GM10266 (cell line): Measurements from ENCODE around the gene MAPT.

Source experiments
- DNase-seq: peaks from one replicate; pipeline ENCODE4 v3.0.0; 2012; ENCODE audit errors: extremely low spot score
- TF ChIP-seq, protein P1 (sequence below): IDR thresholded peaks from 2 replicates; pipeline ENCODE4 v1.5.1; 2012; ENCODE audit warnings: mild to moderate bottlenecking, low read depth; ENCODE audit not compliant: control insufficient read depth, insufficient read depth; ENCODE audit errors: missing control alignments

MAPT gene

DNA sequence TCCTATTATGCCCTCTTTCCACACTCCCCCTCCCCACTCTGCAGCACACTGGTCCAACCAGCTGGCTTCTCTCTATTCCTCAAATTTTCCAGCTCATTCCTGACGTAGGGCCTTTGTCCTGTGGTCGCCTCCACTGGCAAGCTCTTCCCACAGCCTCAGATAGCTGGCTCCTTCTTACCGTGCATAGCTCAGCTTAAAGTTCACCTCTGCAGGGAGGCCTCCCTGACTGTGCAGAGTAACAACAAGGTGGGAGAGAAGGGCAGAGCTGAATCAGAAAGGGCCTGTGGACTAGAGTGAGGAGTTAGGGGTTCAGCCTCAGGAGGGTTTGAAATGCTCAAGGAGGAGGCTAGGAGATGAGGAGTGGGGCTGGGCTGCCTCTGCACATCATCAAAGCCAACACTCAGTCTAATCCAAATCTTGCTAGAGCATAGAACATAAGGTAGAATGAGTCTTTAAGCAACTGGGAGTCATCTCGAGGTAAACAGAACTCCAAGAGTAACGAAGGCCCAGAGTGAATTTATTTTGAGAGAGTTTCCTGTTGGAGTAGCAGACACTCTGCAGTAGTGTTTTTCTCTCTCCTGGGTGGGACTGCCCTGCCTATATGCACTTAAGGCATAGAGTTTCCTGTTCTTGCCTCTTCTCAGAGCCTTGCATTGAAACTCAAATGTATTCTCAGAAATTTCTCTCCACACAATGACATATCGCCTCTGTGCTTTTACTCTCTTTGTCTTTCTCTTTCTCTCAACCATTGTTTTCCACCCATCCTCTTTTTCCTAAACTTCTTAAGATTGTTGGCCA lies 30.3 kb upstream of the MAPT start:
- TF ChIP-seq, protein P1, sequence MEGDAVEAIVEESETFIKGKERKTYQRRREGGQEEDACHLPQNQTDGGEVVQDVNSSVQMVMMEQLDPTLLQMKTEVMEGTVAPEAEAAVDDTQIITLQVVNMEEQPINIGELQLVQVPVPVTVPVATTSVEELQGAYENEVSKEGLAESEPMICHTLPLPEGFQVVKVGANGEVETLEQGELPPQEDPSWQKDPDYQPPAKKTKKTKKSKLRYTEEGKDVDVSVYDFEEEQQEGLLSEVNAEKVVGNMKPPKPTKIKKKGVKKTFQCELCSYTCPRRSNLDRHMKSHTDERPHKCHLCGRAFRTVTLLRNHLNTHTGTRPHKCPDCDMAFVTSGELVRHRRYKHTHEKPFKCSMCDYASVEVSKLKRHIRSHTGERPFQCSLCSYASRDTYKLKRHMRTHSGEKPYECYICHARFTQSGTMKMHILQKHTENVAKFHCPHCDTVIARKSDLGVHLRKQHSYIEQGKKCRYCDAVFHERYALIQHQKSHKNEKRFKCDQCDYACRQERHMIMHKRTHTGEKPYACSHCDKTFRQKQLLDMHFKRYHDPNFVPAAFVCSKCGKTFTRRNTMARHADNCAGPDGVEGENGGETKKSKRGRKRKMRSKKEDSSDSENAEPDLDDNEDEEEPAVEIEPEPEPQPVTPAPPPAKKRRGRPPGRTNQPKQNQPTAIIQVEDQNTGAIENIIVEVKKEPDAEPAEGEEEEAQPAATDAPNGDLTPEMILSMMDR = no peak
- no peak for DNase-seq

DNA sequence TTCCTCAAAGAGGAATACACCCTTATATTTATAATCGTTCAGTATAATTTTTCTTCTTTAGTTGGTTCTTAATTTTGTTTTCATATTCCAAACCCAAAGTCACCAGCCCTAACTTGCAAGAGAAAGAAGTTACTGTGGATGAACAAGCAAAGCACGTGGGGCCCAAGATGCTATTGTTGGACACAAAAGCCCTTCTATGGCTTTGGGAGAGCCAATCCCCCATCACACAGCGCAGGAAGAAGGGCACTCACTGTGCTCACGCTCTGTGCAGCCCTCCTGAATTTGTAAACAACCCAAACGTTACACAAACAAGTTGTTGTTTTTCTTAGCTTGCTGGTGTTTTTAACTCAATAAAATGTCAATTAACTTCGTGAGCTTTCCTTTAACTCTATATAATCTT lies 27.2 kb upstream of the MAPT start:
- DNase-seq = no peak
- TF ChIP-seq, protein P1 = no peak

DNA sequence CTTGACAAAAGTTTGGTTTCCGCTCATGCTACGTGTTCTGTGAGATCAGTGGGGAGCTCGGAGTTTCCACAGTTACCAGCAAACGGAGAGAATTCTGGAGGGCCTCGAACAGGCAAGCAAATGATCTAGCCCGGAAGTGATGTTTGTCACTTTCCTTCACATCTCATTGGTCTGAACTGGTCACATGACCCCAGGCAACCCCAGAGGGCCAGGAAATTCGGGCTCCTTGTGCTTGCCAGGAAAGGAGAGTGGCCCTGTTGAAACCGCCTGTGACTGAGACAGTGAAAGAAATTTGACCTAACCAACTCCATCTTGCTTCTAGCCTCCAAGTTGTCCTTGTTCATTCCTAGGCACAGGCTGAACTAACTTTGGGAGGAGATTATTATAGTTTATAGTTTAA lies 26.7 kb upstream of the MAPT start:
- no peak for DNase-seq
- TF ChIP-seq, protein P1 = no peak

DNA sequence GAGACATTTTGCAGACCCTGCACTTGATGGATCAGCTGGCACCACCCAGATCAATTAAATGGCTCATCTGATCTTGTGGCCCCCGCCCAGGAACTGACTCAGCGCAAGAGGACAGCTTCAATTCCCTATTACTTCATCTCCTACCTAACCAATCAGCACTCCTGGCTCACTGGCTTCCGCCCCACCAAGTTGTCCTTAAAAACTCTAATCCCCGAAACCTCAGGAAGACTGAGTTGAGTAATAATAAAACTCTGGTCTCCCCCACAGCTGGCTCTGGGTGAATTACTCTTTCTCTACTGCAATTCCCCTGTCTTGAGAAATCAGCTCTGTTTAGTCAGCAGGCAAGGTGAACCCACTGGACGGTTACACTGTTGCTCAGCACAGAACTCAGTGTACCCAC lies 26.1 kb upstream of the MAPT start:
- TF ChIP-seq, protein P1 = no peak
- DNase-seq = no peak

DNA sequence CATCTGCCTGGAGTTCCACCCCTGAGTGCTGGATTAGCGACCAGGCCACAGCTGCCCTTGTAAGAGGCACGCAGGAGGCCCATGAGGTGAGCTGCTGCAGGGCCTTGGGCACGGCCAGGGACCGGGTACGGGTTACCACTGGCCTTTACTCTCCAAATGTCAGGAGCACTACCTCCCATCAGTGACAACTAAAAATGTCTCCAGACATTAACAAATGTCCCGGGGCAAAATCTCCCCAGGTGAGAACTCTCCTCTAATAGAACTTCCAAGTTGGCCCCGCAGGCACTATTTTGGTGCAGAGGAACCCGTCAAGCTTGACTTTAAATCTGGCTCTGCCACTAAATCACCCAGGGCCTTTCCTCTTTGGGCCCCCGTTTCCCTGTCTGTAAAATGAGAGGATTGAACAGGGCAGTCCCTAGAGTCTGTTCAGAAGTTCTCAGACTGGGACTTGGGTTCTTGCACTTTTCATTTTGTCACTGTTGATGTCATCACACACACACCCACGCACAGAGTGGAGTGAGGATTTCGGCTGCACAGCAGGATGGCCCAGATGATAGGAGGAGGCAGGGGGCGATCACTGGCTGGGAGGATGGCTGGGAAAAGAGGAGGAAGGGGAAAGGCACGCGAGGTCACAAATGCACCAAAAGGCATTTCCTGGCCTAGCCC lies 24.5 kb upstream of the MAPT start:
- TF ChIP-seq, protein P1 = no peak
- DNase-seq = no peak

DNA sequence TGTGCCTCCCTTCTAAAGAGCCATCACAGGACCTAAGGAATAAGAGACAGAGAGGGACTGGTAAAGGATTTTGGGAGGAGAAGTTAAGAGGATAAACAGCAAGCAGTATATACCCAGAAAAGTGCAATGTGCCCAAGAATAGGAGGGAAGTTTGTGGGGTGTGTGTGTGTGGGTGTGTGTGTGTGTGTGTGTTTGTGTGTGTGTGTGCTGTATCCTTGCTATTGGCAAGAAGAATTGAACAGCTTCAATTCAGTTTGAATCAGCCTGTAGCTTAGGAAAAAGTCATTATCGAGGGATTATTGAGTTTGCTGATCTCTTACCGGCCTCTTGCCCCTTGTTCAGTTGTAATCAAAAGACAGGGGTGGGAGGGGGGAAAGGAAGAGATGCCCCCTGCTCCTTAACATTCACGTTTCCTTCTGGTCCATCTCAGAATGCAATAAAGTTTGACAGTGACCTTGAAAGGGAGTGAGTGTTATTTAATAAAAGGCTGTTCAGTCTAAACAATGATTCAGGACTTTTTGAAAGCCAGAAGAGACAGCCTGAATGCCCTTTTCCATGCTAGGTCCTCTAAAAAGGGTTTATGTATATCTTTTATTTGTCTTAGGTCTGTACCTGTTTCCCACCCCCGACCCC lies 23.9 kb upstream of the MAPT start:
- DNase-seq = no peak
- TF ChIP-seq, protein P1 = no peak

DNA sequence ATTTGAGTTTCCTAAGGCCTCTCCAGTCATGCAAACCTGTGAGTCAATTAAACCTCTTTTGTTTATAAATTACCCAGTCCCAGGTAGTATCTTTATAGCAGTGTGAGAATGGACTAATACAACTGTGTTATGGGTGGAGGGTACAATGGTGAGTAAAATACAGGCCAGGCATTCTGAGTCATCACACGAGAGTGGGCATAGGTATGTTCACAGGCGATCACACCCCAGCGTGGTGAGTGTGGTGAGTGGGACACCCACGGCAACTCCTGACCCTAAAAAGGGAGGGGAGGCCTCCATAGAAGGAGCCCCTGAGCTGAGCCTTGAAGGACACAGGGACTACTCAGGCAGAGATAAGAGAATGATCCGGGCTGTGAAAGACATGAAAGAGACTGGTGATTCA lies 22.6 kb upstream of the MAPT start:
- TF ChIP-seq, protein P1 = no peak

More for the DNA sequence above, 22.6 kb upstream of the MAPT start:
- no peak for DNase-seq
